Measurements from ENCODE around the gene MLPH.

MLPH gene

DNA sequence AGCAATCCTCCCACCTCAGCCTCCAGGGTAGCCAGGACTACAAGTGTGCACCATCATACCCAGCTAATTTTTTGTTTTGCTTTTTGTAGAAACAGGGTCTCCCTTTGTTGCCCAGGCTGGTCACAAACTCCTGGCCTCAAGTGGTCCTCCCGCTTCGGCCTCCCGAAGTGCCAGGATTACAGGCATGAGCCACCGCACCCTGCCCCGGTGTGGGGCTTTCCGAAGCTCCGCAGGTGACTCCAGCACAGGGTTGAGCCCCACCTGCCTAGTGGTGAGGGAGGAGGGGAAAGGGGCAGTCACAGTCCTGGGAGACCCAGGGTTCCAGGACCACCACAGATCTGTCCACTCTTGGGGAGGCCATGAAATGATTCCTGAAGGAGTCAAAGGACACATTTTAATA lies 84.5 kb downstream of the MLPH start:
- TF ChIP-seq, protein P1, sequence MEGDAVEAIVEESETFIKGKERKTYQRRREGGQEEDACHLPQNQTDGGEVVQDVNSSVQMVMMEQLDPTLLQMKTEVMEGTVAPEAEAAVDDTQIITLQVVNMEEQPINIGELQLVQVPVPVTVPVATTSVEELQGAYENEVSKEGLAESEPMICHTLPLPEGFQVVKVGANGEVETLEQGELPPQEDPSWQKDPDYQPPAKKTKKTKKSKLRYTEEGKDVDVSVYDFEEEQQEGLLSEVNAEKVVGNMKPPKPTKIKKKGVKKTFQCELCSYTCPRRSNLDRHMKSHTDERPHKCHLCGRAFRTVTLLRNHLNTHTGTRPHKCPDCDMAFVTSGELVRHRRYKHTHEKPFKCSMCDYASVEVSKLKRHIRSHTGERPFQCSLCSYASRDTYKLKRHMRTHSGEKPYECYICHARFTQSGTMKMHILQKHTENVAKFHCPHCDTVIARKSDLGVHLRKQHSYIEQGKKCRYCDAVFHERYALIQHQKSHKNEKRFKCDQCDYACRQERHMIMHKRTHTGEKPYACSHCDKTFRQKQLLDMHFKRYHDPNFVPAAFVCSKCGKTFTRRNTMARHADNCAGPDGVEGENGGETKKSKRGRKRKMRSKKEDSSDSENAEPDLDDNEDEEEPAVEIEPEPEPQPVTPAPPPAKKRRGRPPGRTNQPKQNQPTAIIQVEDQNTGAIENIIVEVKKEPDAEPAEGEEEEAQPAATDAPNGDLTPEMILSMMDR (conservative IDR thresholded peaks at IDR 0.05; ENCODE audit: low read length), result no peak
- DNase-seq (ENCODE audit: low read depth), result no peak
- H3K4me3 ChIP-seq (ENCODE audit: low read length), result no peak overlapping the region

DNA sequence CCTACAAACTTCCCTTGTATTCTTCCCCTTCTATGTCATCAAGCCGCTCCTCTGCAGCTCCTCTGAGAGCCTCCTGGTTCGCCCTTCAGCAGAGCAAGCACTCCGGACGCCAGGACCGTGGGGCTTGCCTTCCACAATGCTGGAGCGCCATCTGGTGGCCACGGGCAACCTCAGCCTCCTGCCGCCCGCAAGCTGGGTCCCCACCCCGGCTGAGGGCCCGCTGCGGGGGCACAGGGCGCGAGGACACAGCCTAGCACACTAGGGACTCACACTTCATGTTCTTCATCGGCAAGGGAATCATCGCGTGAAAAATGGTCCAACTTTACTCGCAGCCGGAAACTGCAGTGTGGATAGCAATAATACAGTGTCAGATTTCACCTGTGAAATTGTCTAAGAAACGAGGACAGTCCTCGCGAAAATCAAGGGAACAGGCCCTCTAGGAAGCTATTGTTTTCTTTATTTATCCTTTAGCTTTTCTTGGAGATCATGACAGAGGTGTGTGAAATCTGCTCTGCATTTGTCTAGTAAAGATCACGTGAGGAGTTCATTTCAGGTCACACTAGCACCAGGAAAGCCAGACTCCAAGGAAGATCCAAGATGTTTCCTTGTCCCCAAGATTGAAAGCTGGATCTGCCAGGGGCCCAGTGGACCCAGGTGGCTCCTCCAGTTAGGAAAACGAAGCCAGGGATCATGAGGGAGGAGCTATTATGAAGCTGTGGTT lies 85.1 kb downstream of the MLPH start:
- DNase-seq (ENCODE audit: low read depth), result peak; percentile 90
- TF ChIP-seq, protein P1 (conservative IDR thresholded peaks at IDR 0.05; ENCODE audit: low read length), result peak; percentile 92
- H3K4me3 ChIP-seq (ENCODE audit: low read length), result peak overlapping the region; percentile 7; the same call in 1 of the 2 replicates

DNA sequence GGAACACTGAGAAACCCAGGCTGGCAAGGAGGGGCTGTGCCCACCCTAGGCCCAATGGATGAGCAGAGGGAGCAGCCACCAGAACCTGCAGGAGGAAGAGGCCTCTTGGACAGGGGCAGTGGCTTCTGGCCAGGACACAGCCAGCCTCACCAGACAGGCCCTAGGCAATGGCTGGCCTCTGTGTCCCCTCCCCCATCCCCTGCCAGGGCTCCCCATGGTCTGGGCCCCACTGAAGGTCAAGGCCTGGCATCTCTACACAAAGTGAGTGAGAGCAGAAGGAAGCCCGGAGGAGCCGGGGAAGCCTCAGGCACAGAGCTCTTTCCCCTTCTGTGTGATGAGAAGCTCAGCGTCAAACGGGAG lies 85.7 kb downstream of the MLPH start:
- TF ChIP-seq, protein P1 (conservative IDR thresholded peaks at IDR 0.05; ENCODE audit: low read length), result no peak
- DNase-seq (ENCODE audit: low read depth), result no peak
- no peak overlapping the region for H3K4me3 ChIP-seq (ENCODE audit: low read length)

DNA sequence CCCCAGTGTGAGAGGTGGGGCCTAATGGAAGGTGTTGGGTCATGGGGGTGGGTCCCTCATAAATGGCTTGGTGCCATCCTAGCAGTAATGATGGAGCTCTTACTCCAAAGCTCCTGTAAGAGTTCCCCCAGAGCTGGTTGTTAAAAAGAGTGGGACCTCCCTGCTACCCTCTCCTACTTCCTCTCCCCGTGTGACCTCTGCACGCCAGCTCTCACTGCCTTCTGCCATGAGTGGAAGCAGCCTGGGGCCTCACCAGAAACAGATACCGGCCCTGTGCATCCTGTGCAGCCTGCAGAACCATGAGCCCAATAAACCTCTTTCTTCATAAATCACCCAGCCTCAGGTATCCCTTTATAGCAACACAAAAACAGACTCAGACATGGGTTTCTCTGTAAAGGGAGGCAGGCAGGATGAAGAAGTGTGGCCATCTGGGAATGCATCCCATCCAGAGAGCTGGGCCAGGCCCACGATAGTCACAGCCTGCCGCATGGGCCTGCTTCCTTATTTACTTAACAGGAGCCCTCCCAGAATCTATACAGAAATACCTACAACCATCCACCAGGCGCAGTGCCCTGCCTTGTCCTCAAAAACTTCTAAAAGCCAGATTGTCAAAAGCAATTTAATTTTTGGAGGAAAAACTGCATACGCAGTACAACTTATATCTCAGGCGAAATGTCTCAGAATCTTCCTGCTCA lies 86.8 kb downstream of the MLPH start:
- TF ChIP-seq, protein P1 (conservative IDR thresholded peaks at IDR 0.05; ENCODE audit: low read length), result no peak

DNA sequence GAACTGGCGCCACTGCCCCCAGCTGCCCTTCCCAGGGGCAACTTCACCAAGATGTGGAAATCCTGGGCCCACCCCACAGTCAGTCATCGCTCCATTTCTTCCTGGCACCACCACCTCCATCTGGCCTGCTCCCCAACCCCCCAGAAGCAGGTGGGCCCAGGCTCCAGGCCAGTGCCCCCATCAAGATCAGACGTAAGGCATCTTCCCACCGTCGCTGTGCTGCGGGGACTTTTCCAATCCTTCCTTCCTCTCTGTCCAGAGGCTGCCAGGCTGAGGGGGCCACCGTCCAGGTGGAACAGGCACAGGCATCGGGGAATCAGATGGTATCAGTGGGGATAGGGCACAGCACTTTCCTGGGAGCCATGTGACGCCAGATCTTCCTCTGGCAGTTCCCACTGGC lies 87.4 kb downstream of the MLPH start:
- TF ChIP-seq, protein P1 (conservative IDR thresholded peaks at IDR 0.05; ENCODE audit: low read length), result no peak
- no peak for DNase-seq (ENCODE audit: low read depth)
- H3K4me3 ChIP-seq (ENCODE audit: low read length), result no peak overlapping the region

More for the DNA sequence above, 86.8 kb downstream of the MLPH start:
- H3K4me3 ChIP-seq (ENCODE audit: low read length), result no peak overlapping the region
- DNase-seq (ENCODE audit: low read depth), result no peak

DNA sequence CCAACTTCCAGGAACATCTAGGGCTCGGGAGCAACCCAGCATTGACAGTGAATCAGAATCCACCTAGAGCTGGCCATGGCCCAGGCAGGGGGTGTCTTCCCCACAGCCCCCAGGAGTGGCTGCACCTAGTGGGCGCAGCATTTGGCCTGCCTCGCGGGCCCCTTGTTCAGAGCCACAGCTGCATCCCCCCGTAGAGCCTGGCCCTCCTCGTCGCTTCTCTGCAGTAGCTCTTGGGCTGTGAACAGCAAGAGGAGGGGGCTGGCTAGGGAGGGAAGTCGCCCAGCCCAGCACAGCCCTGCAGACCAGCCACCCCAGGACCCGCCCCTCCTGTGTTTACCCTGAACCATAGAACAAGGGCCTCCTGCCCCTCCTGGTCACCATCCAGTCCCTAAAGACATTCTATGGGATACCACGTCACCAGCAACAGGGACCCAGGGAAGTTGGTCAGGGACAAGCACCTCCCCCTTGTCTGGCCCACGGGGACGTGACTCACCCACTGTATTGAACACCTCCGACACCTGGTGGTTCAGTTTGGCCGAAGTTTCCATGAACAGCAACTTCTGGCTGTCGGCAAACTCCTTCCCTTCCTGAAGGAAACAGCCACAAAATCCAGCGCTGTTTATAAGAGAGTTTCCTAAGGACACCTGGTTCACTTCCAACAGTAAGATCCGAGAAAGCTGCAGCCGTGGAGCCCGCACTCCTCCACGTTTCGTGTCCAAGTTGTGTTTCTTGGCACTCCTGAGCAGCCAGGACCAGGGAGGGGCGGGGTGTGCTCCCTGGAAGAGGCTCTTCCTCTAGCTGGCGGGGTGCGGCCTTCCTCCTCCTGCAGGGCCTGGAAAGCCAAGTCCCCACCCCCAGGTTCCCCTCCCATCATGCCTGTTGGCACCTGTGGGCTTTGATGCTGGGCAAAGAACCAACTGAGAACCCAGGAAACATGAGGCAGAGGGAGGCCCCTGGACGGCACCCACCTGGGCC lies 88.1 kb downstream of the MLPH start:
- TF ChIP-seq, protein P1 (conservative IDR thresholded peaks at IDR 0.05; ENCODE audit: low read length), result no peak
- DNase-seq (ENCODE audit: low read depth), result no peak
- no peak overlapping the region for H3K4me3 ChIP-seq (ENCODE audit: low read length)
